Tibial artery (tissue), 4 donors: ENCODE results near the gene SP2.

Experiments used
- DNase-seq, 2 donors: peaks; one replicate each; pipeline ENCODE4 v3.0.0-alpha.2; 2019
- H3K27ac ChIP-seq, 2 donors: fragments of 200-600 bp; sonication (generic) in 1 of 2; 1 replicate in 1 of 2; 2 replicates in 1 of 2; pipeline ENCODE4 v1.5.1; 2018 to 2019; ENCODE audit warnings: mild to moderate bottlenecking in 1 of 2
- H3K27me3 ChIP-seq, 2 donors: fragments of 200-600 bp; sonication (generic) in 1 of 2; one replicate each; pipeline versions ENCODE4 v1.5.1 to v1.6.0; 2016 to 2019
- H3K36me3 ChIP-seq, 3 donors: fragments of 200-600 bp; sonication (generic) in 2 of 3; one replicate each; pipeline ENCODE4 v1.5.1; 2016 to 2019; ENCODE audit warnings: mild to moderate bottlenecking in 2 of 3
- H3K4me1 ChIP-seq, 4 donors: fragments of 200-600 bp; sonication (generic) in 2 of 4; 1 replicate in 3 of 4; 2 replicates in 1 of 4; pipeline ENCODE4 v1.5.1; 2016 to 2019
- H3K4me3 ChIP-seq, 2 donors: fragments of 200-600 bp; sonication (generic) in 1 of 2; 1 replicate in 1 of 2; 2 replicates in 1 of 2; pipeline ENCODE4 v1.5.1; 2018 to 2019; ENCODE audit warnings: mild to moderate bottlenecking in 2 of 2
- H3K9me3 ChIP-seq, 3 donors: fragments of 200-600 bp; sonication (generic) in 1 of 3; one replicate each; pipeline ENCODE4 v1.5.1; 2016 to 2019
- CTCF ChIP-seq, 2 experiments: fragments of 200-600 bp in 1 of 2; fragments of 450-650 bp in 1 of 2; IDR thresholded peaks; one replicate each; pipeline ENCODE4 v1.5.1; 2017 to 2019; ENCODE audit warnings: antibody characterized with exemption in 2 of 2, mild to moderate bottlenecking in 1 of 2, moderate library complexity in 1 of 2
- intact Hi-C: fragments of 100-400 bp; cut with DNase I; formaldehyde crosslinking; loops from one replicate; pipeline ENCODE4 v1.15.0; 2023; ENCODE audit warnings: low total_unique reads

The SP2 gene

GRCh38 chr17:47966079-47966519 is 70.1 kb downstream of the SP2 start:
- Histone ChIP-seq H3K9me3 (no peaks in the 10 kb centered on the region), H3K4me3 (no peak overlapping the region), H3K4me1 (peaks cover 0 to 6% (median 4%) of the 10 kb centered on the region in 4 donors), H3K27ac (no peak overlapping the region), H3K36me3 (no peaks in the 10 kb centered on the region), H3K27me3 (no peaks in the 10 kb centered on the region)
- intact Hi-C loops: loop anchor here (10.0 kb wide), 1 partner anchor 81 kb away; no protein-coding TSS in a partner anchor
- no peak for TF ChIP-seq CTCF (IDR thresholded peaks at IDR 0.05)
- no peak for DNase-seq

- no peaks in the 10 kb centered on the region for H3K27me3 ChIP-seq
- intact Hi-C loops: loop anchor here (10.0 kb wide), 1 partner anchor 83 kb away; no protein-coding TSS in a partner anchor
- no peak for TF ChIP-seq CTCF (IDR thresholded peaks at IDR 0.05)
- no peaks in the 10 kb centered on the region for H3K9me3 ChIP-seq
- no peak for DNase-seq
- no peak overlapping the region for H3K27ac ChIP-seq
- H3K4me1 ChIP-seq: peaks cover 0 to 20% (median 15%) of the 10 kb centered on the region in 4 donors
- H3K36me3 ChIP-seq: no peaks in the 10 kb centered on the region
- H3K4me3 ChIP-seq: no peak overlapping the region
Measured at GRCh38 chr17:47967607-47968252, 71.7 kb downstream of the SP2 start.

GRCh38 chr17:47968836-47969235 is 72.8 kb downstream of the SP2 start:
- intact Hi-C loops: loop anchor here (10.0 kb wide), 1 partner anchor 84 kb away; no protein-coding TSS in a partner anchor
- Histone ChIP-seq H3K9me3 (no peaks in the 10 kb centered on the region), H3K27ac (no peak overlapping the region), H3K27me3 (no peaks in the 10 kb centered on the region), H3K4me3 (no peak overlapping the region), H3K4me1 (peaks cover 0 to 21% (median 15%) of the 10 kb centered on the region in 4 donors), H3K36me3 (peaks cover under 1 to 6% (median 6%) of the 10 kb centered on the region in 3 donors)
- TF ChIP-seq CTCF (IDR thresholded peaks at IDR 0.05): no peak
- no peak for DNase-seq

- H3K27me3 ChIP-seq: no peaks in the 10 kb centered on the region
- peaks cover 9 to 19% (median 19%) of the 10 kb centered on the region in 3 donors for H3K36me3 ChIP-seq
- H3K27ac ChIP-seq: peak overlapping the region in 1 of 2 donors; percentile 31
- peaks cover 0 to 21% (median 15%) of the 10 kb centered on the region in 4 donors for H3K4me1 ChIP-seq
- H3K9me3 ChIP-seq: no peaks in the 10 kb centered on the region
- intact Hi-C loops: loop anchor here (2.0 to 10.0 kb wide), 3 partner anchors 57 to 128 kb away; partner anchors contain the start of gene SCRN2
- no peak for DNase-seq
- peak overlapping the region; percentile 29 to 100 for H3K4me3 ChIP-seq
- TF ChIP-seq CTCF (IDR thresholded peaks at IDR 0.05): no peak
Measured at GRCh38 chr17:47969930-47970724, 74.1 kb downstream of the SP2 start.

GRCh38 chr17:47970725-47971499 is 74.9 kb downstream of the SP2 start, which contains the start of gene CDK5RAP3:
Gene CDK5RAP3, plus strand, starts transcription at chr17:47971113. Its CDS starts 34 bp downstream, at chr17:47971147.
- DNase-seq: peak; percentile 100
- intact Hi-C loops: loop anchor here (2.0 to 5.0 kb wide), 2 partner anchors 58 to 129 kb away; partner anchors contain the start of gene SCRN2

More at GRCh38 chr17:47970725-47971499, 74.9 kb downstream of the SP2 start, which contains the start of gene CDK5RAP3:
- H3K27ac ChIP-seq: peak within 1 kb of the TSS; percentile 88 to 93
- peak within 1 kb of the TSS; percentile 89 to 100 for H3K4me3 ChIP-seq
- peaks cover 0 to 21% (median 15%) of the 10 kb centered on the region in 4 donors for H3K4me1 ChIP-seq
- no peaks in the 10 kb centered on the region for H3K9me3 ChIP-seq
- TF ChIP-seq CTCF (IDR thresholded peaks at IDR 0.05): peak; percentile 98
- peaks cover 9 to 27% (median 27%) of the 10 kb centered on the region in 3 donors for H3K36me3 ChIP-seq
- no peaks in the 10 kb centered on the region for H3K27me3 ChIP-seq
